HG03175 (cell line): ENCODE results near the gene QSOX1.
"Not testable (repeated sequence)": the region's sequence is repeated elsewhere in the genome, so short reads cannot be mapped to it uniquely, and the experiment has no call there.

Source experiments
- ATAC-seq: cut with Tn5 transposase; IDR thresholded peaks from one replicate; pipeline ENCODE4 v1.9.1; 2021; ENCODE audit warnings: mild to moderate bottlenecking, moderate library complexity; ENCODE audit not compliant: unreplicated experiment

Gene QSOX1

GRCh38 chr1:180188091-180188506, 33.4 kb downstream of the QSOX1 start:
- ATAC-seq, result no peak

- no peak for ATAC-seq
These were observed 34.1 kb downstream of the QSOX1 start for GRCh38 chr1:180188684-180189175.

GRCh38 chr1:180190091-180190490, 35.4 kb downstream of the QSOX1 start:
- ATAC-seq, result no peak

- ATAC-seq, result no peak
These were observed 37.5 kb downstream of the QSOX1 start for GRCh38 chr1:180192172-180192571.

- ATAC-seq, result no peak
These were observed 38.7 kb downstream of the QSOX1 start for GRCh38 chr1:180193141-180194047.

GRCh38 chr1:180194048-180194425, 39.4 kb downstream of the QSOX1 start:
- ATAC-seq, result no peak

- ATAC-seq, result no peak
These were observed 40.0 kb downstream of the QSOX1 start for GRCh38 chr1:180194546-180195207.

- no peak for ATAC-seq
These were observed 40.7 kb downstream of the QSOX1 start for GRCh38 chr1:180195401-180195800.

GRCh38 chr1:180195916-180196315, 41.2 kb downstream of the QSOX1 start:
- ATAC-seq, result no peak

- ATAC-seq, result no peak
These were observed 41.9 kb downstream of the QSOX1 start for GRCh38 chr1:180196436-180197003.

GRCh38 chr1:180197231-180197630, 42.6 kb downstream of the QSOX1 start:
- no peak for ATAC-seq

- ATAC-seq, result no peak
These were observed 43.5 kb downstream of the QSOX1 start for GRCh38 chr1:180198196-180198595.

GRCh38 chr1:180198611-180199010, 43.9 kb downstream of the QSOX1 start:
- ATAC-seq, result no peak

GRCh38 chr1:180199018-180199417, 44.3 kb downstream of the QSOX1 start:
- ATAC-seq, result no peak

- no peak for ATAC-seq
These were observed 47.0 kb downstream of the QSOX1 start for GRCh38 chr1:180201451-180202200.

GRCh38 chr1:180202588-180202987, 47.9 kb downstream of the QSOX1 start:
- not testable (repeated sequence) for ATAC-seq

GRCh38 chr1:180204231-180204630, 49.6 kb downstream of the QSOX1 start:
- ATAC-seq, result no peak

GRCh38 chr1:180206581-180206980, 51.9 kb downstream of the QSOX1 start:
- no peak for ATAC-seq

- no peak for ATAC-seq
These were observed 53.6 kb downstream of the QSOX1 start for GRCh38 chr1:180208264-180208663.

- no peak for ATAC-seq
These were observed 55.4 kb downstream of the QSOX1 start for GRCh38 chr1:180210008-180210620.
